Glutamatergic neuron (in vitro differentiated cells): ENCODE results near the gene SLC15A2. TPM values are rescaled to one million over a fixed set of nuclear protein-coding genes. Genes with fewer than 3 reads are reported as not detected.

Experiments
- DNase-seq: peaks from one replicate; pipeline ENCODE4 v3.0.0; 2022
- H3K27ac Mint-ChIP-seq: one replicate; pipeline ENCODE4 v1.8.0; 2020; ENCODE audit warnings: mild to moderate bottlenecking, mixed read lengths, inconsistent platforms; ENCODE audit not compliant: unreplicated experiment
- H3K27me3 Mint-ChIP-seq: one replicate; pipeline ENCODE4 v1.8.0; 2020; ENCODE audit warnings: mild to moderate bottlenecking, moderate library complexity, mixed read lengths, inconsistent platforms; ENCODE audit not compliant: unreplicated experiment
- H3K36me3 Mint-ChIP-seq: one replicate; pipeline ENCODE4 v1.8.0; 2020; ENCODE audit warnings: mild to moderate bottlenecking, mixed read lengths, inconsistent platforms; ENCODE audit not compliant: unreplicated experiment
- H3K4me1 Mint-ChIP-seq: one replicate; pipeline ENCODE4 v1.8.0; 2020; ENCODE audit warnings: mild to moderate bottlenecking, low read depth, mixed read lengths, inconsistent platforms; ENCODE audit not compliant: unreplicated experiment
- H3K4me3 Mint-ChIP-seq: one replicate; pipeline ENCODE4 v1.8.0; 2020; ENCODE audit warnings: mild to moderate bottlenecking, mixed read lengths, inconsistent platforms; ENCODE audit not compliant: unreplicated experiment
- H3K9me3 Mint-ChIP-seq: one replicate; pipeline ENCODE4 v1.8.0; 2020; ENCODE audit warnings: mild to moderate bottlenecking, moderate library complexity, mixed read lengths, inconsistent platforms; ENCODE audit not compliant: unreplicated experiment
- CTCF ChIP-seq: fragments of 200-600 bp; sonication (generic); IDR thresholded peaks from one replicate; pipeline ENCODE4 v1.5.0; 2021; ENCODE audit not compliant: partially characterized antibody, unreplicated experiment
- total RNA-seq: library from RNA; stranded (reverse); fragmentation: NEBNext Ultra II Directional; extraction: Animal tissue kit (Norgen Biotek cat#: 25700); gene quantifications from one replicate; pipeline ENCODE4 v1.2.1, GENCODE V29; 2021; ENCODE audit not compliant: unreplicated experiment

SLC15A2 gene
- total RNA-seq, 1 donor from 2014 or later, result 0.64 TPM

GRCh38 chr3:121942116-121942786, 48.0 kb downstream of the SLC15A2 start:
- Mint-ChIP-seq H3K4me3 (no peak overlapping the region), H3K9me3 (no peaks in the 10 kb centered on the region), H3K27me3 (no peaks in the 10 kb centered on the region), H3K27ac (no peak overlapping the region), H3K36me3 (no peaks in the 10 kb centered on the region), H3K4me1 (no peaks in the 10 kb centered on the region)
- DNase-seq, result no peak
- no peak for TF ChIP-seq CTCF

- no peak for DNase-seq
- Mint-ChIP-seq H3K4me1 (no peaks in the 10 kb centered on the region), H3K27ac (no peak overlapping the region), H3K4me3 (no peak overlapping the region), H3K36me3 (no peaks in the 10 kb centered on the region), H3K27me3 (no peaks in the 10 kb centered on the region), H3K9me3 (no peaks in the 10 kb centered on the region)
- TF ChIP-seq CTCF, result no peak
These were observed 49.2 kb downstream of the SLC15A2 start for GRCh38 chr3:121943431-121943830.

GRCh38 chr3:121948641-121949040, 54.4 kb downstream of the SLC15A2 start:
- DNase-seq, result no peak
- Mint-ChIP-seq H3K27ac (no peak overlapping the region), H3K4me1 (no peaks in the 10 kb centered on the region), H3K9me3 (no peaks in the 10 kb centered on the region), H3K36me3 (no peaks in the 10 kb centered on the region), H3K4me3 (no peak overlapping the region), H3K27me3 (no peaks in the 10 kb centered on the region)
- no peak for TF ChIP-seq CTCF

- Mint-ChIP-seq H3K27ac (no peak overlapping the region), H3K9me3 (no peaks in the 10 kb centered on the region), H3K4me1 (no peaks in the 10 kb centered on the region), H3K4me3 (no peak overlapping the region), H3K36me3 (no peaks in the 10 kb centered on the region), H3K27me3 (no peaks in the 10 kb centered on the region)
- TF ChIP-seq CTCF, result no peak
- no peak for DNase-seq
These were observed 57.2 kb downstream of the SLC15A2 start for GRCh38 chr3:121951291-121951919.

- Mint-ChIP-seq H3K27me3 (peaks cover 2% of the 10 kb centered on the region), H3K27ac (no peak overlapping the region), H3K4me1 (no peaks in the 10 kb centered on the region), H3K9me3 (no peaks in the 10 kb centered on the region), H3K36me3 (no peaks in the 10 kb centered on the region), H3K4me3 (no peak overlapping the region)
- DNase-seq, result no peak
- no peak for TF ChIP-seq CTCF
These were observed 62.2 kb downstream of the SLC15A2 start for GRCh38 chr3:121956363-121956762.
